C4-2B (cell line): ENCODE measurements around the gene ZFYVE1.

Source experiments
- CTCF ChIP-seq: fragments of 450-650 bp; conservative IDR thresholded peaks from 2 replicates; pipeline ENCODE4 v1.5.1; 2017; ENCODE audit warnings: mild to moderate bottlenecking
- ZFX ChIP-seq: fragments of 450-650 bp; IDR thresholded peaks from 2 replicates; pipeline ENCODE4 v1.6.1; 2017

- no peak for TF ChIP-seq CTCF
- no peak for TF ChIP-seq ZFX
These were observed 64.0 kb downstream of the ZFYVE1 start for GRCh38 chr14:72962829-72963312.
